Activated CD8-positive, alpha-beta memory T cell treated with anti-CD3 and anti-CD28 coated beads for 48 hours (primary cell): ENCODE results near the gene WDR26.
"Not testable (repeated sequence)": the region's sequence is repeated elsewhere in the genome, so short reads cannot be mapped to it uniquely, and the experiment has no call there.

Source experiments
- DNase-seq, 3 experiments: peaks; one replicate each; pipeline ENCODE4 v3.0.0-alpha.2; 2020; ENCODE audit warnings: low read depth in 2 of 3, low spot score in 2 of 3

WDR26 gene

DNA sequence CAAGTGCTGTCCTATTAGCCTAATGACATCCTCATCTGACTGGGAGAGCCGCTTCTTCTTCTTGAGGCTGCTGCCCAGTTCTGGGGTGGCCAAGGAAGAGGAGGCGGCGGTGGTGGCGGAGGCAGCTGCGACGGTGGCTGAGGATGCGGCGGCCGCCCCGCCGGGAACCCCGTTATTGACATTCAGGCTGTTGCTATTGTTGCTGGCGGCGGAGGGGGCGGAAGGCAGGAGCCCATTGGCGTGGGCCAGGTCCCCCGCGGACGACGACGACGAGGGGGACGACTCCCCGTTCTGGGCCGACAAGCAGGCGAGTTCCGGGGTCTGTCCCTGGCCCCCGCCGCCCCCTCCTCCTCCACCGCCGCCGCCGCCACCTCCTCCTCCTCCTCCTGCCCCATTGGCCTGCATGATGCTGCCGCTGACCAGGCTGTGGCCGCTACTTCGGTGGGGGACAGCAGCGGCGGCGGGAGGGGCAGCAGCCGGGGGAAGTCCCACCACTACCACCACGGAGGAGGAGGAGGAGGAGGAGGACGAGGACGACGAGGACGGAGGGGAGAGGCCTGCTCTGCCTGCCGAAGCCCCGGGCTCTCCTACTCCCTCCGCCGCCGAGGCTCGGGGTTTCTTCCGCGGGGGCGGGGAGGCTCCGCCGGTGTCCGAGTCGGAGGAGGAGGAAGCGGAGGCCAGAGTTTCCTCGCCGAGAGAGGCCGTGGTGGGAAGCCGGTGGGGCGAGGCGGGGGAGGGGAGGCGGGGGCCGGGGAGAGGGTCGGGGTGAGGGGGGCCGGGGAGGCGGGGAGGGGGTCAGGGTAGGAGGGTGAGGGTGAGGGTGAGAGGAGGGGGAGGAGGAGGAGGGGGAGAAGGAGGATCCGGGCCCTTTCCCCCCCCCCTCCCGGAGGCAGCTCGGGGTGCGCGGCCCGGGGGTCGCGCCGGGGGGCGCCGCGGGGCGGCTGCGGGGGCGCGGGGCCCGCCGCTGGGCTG is 610 bp downstream of the WDR26 start:
- DNase-seq, result no peak

DNA sequence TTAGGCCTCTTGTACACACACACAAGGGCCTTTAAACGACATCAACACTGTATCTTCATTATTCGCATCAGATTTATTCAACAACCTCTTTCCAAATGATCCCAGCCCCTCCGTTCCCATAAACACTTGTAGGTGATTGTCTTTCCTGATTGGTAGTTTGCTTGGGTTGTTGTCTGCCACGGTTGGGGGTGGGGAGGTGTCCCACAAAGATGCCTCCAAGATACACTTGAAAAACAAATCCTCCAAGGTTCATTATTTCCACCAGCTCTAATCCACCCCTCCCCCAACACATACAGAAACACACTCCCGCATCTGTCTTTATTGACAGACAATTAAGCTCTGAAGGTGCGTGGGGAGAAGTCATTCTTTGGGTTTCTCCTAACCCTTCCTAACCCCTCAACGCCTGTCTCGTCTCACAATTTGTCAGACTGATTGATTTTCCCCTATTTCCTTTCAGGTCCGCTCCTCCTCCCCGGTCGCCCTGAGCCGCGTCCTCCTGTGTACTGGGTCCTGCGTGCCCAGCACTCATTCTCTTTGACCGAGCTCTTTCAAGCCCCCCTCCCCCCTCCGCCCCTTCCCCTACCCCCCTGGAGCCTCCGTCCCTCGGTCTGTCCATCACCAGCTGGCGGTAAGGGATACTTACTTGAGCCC is 1.4 kb downstream of the WDR26 start:
- DNase-seq, result no peak

DNA sequence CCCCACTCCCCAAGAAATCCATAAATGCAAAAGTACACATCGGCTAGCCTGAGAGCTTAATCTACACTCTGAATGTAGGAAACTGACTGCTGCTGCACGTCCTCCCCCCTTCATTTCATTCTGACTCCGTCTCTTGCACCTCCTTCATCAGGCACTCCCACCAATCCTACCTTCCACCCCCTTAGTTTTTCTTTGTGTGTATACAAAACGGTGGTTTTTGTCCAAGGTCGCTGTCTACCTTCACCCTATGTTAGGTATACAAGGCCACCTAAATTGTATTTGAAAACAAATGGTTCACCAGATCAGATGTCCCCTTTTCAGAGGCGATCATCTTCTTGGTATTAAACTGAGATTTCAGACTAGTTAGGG is 1.9 kb downstream of the WDR26 start:
- no peak for DNase-seq

DNA sequence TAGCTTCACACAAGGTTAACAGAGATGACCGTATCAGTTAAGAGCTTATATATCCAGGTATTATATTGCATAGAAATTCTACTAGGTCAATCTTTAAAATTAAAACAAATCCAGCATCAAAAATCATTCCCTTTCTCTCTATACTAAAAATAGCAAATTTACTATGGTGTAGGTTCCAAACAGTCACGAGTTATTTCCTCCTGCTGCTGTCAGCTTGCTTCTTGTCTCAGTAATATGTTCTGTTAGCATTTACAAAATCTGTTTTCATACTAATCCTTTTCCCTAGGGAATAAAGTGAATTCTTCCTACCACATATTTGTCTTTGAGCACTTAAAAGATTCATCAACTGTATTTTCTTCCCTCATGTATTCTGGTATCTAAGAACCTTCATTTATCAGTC is 2.5 kb downstream of the WDR26 start:
- no peak for DNase-seq

DNA sequence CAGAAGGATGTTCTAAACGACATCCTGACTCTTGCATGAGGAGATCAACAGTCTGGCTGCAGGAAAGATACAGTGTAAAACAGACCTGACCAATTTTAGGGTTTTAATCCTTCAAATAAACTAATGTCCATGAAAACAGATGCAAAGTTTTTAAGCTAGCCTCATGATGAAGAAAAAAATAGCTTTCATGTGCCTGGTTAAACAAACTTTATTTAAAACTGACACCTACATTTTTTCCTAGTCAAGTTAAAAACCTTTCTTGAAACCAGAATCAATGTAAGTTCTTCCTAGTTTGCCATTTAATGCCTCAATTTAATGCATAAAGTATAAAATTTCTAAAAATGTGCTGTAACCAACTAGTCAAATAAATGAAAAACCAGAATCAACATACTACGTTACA is 2.9 kb downstream of the WDR26 start:
- no peak for DNase-seq

DNA sequence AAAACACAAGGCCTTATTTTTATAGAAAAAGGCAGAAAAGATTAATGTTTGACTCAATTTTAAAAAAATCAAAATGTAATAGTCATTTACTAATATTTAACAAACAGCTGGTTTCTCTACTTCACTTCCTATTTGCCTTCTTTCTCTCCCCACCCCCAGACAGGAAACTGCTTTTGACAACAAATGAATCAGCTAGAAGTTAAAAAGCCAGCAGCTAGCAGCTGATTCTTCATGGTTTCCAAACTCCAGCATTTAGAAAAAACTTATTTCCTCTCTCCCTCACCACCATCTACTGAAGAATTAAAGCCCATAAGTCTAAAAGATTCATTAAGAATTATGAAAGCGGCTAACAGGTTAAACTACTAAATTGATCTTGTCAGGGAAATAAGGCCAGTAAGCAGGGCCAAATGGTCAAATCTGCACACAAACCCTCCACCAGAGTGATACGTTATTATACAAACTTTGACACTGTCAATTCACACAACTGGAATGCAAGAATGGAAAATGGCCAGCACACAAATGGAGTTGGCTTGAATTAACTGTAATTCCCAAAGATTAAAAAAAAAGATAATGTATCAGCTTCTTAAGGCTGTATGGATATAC is 4.0 kb downstream of the WDR26 start:
- no peak for DNase-seq

DNA sequence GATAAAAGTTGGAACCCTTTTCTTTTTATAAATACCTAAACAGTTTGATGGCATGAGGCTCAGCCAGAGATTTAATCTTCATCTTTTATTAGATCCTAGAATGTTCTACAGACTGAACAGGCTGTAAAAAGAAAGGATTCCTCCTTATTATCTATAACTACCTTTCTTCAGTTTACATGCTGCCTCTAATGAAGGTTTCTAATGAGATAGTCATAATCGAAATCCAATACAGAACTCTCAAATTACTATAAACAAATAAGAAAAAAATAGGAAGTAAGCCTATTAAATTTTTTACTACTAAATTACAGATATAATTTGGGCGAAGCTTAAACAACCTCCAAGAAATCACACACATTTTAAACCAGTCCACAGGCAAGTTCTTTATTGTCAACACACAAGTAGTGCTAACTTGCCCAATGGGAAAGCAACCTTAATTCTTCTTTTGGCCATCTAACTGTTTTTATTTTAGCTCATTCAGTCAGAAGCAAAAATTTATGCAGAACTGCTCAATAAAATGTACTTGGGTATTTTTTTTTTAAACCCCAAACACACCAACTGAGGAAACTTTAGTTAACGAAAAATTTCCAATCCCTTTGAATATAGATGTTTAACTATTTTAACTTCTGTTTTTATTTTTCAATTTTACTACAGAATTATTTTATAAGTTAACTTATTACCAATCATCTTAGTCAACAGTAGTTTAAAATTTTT is 4.8 kb downstream of the WDR26 start:
- DNase-seq, result no peak

DNA sequence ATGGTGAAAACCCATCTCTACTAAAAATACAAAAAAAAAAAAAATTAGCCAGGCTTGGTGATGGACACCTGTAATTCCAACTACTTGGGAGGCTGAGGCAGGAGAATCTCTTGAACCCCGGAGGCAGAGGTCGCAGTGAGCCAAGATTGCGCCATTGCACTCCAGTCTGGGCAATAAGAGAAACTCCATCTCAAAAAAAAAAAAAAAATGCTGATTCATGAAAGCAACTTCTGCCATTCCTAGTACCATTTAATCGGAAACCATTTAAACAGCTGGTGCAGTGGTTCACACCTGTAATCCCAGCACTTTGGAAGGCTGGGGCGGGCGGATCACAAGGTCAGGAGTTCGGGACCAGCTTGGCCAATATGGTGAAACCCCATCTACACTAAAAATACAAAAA is 5.9 kb downstream of the WDR26 start:
- not testable (repeated sequence) for DNase-seq

DNA sequence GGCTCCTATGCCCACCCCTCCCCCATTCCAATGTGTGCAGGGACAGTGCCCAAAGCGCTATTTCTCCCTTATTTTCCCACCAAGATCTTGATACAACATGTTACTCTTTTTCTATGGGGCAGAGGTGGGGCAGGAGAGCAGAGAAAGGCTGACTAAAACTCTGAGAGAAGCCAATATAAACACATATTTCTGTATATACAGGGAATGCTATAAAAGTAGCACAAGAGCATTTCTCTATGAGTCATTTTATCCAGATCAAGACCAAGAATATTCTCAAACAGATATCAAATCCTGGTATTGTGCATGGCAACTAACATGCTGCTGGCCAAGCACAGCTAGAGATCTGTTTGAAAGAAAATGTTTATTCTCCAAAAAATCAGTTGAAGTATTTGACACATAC is 7.3 kb downstream of the WDR26 start:
- DNase-seq, result no peak

DNA sequence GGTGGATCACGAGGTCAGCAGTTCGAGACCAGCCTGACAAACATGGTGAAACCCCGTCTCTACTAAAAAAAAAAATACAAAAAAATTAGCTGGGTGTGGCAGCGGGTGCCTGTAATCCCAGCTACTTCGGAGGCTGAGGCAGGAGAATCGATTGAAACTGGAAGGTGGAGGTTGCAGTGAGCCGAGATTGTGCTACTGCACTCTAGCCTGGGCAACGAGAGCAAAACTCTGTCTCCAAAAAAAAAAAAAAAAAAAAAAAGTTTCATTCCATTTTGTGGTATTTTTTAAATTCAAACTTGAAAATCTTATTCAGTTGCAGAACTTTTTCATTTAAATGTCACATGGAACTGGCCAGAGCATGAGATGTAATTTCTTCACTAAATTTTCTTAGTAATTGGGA is 7.7 kb downstream of the WDR26 start:
- not testable (repeated sequence) for DNase-seq

DNA sequence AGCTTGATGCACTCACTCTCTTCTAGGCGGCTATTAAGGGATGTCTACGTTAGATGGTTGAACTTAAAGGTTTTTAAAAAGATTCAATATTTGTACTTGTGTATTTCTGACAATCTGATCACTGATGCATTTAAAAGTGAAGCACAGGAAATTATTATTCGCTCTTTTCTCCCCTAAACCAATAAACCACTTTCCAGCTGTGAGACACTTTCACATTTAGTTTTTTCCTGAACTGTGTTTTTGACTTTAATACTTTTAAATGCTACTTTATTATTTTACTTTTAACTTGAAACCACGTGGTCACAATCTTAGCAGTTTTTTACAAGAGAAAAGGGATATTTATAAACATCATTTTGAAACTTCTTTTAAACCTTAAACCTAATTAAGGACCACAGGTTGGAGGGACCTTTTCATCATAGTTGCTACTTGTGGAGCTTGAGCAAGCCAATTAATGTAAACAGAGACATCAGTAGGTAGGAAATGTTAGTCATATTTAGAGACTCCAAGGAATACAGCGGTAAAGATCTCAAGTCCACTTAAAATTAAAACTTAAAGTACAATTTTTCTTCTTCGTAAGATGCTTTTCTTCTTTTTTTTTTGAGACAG is 9.2 kb downstream of the WDR26 start:
- no peak for DNase-seq

DNA sequence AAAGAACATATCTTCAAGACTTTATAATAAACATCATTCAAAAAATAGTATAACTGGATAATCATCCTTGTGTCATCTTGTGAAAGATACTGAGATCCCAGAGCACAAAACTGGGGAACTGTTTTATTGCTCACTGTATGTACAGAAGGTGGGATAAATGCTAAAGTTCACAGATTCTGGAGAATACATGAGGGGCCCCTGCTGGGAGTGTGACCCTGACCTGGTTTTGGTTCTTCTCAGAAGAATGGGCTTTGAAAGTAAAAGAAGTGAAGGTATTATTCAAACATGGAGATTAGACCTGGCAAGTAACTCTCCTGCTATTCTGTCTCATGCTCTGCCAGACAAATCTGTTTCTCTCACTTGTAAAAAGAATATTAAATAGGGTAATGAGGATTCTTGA is 14.5 kb downstream of the WDR26 start:
- no peak for DNase-seq

DNA sequence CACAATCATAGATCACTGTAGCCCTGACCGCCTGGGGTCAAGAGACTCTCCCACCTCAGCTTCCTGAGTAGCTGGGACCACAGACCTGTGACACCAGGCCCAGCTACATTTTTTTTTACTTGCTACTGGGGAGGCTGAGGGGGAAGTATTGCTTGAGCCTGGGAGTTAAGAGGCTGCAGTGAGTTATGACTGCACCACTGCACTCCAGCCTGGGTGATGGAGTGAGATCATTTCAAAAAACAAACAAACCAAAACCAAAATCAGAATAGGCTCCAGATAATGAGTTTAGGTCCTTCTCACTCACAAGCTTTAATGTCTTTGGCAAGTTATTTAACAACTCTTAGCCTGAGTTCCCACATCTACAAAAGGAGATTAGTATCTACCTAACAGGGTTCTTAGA is 22.8 kb downstream of the WDR26 start:
- no peak for DNase-seq

DNA sequence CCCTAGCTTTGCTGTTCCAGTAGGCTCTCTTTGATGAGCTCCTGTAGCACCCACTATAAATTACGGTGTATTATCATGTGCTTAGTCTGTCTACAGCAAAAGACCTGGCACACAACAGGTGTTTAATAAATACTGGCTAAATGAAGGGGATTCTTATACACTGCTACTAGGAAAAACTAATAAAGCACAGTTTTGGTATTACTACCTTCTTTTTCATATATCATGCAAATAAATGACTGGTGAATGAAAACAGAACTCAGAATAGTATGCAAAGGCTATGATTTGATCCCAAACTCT is 26.4 kb downstream of the WDR26 start:
- DNase-seq, result no peak

DNA sequence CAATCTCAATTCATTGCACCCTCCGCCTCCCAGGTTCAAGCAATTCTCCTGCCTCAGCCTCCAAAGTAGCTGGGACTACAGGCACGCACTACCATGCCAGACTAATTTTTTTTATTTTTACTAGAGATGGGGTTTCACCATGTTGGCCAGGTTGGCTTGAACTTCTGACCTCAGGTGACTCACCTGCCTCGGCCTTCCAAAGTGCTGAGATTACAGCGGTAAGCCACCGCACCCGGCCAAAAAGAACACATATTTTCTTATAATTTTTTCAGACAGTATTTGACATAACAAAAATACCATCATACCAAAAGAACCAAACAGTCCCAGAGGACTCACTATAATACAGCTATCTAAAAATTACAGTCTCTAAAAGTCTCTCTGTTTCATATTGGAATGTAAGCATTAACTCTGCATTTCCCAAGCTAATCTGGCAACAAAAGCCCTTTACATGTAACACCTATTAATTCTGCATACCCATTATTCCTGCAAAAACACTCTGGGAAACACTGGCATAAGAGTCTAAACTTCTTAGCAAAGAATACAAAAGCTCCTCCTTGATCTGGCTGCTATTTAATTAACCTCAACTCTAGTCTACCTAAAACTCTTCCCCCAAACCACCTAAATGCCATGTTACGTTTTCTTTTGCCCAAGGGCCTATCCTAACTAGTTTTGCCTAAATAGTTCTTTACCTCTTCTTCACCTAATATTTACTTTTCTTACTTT is 26.9 kb downstream of the WDR26 start:
- no peak for DNase-seq

DNA sequence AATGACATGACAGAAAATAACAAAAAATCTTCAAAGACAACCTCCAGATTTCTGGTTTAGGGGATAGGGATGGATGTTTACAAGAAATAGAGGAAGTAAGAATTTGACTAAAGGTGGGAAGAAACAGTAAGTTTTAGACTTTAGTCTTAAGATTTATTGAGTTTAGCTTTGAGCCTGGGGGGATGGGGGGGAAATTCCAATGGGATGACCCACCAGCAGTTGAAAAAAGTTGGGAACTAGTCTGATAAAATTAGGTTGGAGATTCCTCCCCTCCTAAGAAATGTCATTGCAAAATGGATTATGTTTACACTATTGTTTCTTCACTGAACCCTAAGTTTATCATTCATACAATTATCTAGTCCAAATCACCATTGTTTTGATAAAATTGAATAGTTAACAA is 28.4 kb downstream of the WDR26 start:
- no peak for DNase-seq

DNA sequence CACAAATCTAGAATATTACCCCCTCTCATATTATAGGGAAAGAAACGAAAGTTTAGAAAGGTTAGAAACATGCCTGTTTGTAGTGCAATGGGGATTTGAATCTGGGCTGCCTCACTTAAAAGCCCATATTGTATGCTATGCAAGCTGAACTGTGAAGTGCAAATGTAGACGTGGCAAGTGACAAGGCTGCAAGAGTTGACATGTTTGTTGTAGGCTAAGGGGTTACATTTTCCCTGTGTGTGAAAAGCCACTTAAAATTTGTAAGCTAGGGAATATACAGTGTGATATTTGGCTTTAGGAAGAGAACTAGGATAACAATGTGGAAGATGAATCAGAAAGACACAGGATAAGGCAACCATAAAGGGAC is 29.0 kb downstream of the WDR26 start:
- DNase-seq, result no peak

DNA sequence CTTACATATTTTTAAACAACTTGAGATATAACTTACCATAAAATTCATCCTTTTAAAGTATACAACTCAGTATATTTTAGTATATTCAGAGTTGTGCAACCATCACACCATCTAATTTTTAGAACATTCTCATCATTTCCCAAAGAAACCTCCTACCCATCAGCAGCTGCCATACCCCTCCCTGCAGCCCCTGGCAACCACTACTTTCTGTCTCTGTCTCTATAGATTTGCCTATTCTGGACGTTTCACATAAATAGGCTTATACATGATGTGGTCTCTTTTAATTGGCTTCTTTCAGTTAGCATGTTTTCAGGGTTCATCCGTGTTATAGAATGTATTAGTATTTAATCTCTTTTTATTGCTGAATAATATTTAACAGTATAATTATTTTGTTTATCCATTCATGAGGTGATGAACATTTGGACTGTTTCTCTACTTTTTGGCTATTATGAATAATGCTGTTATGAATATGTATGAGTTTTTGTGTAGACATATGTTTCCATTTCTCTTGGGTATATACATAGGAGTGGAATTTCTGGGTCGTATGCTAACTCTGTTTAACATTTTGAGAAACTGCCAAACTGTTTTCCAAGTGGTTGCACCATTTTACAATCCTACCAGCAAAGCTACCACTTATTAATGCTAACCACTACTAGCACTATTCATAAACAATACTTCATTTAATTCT is 29.5 kb downstream of the WDR26 start:
- no peak for DNase-seq

DNA sequence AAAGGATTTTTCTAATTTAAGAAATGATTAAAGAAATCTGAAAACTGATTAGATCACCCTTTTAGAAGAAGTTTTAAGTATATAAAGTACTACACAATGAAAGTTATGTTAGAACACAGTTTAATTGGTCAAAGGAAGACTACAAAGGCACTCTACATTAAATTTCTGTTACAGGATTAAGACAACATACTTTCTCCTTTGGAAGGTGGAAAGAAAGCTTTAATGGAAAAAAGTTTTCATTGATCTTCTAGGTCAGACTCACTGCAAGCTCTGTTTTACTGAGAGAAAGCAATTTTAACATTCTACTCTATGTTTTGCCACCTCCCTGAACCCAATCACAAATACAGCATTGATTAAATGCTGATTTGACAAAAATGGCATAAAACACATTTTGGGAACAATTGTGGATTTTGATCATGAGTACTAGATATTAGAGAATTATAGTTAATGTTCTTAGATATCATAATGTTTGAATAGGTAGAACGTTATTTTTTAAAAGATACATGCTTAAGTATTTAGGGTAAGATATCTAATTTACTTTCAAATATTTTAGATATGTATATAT is 32.0 kb downstream of the WDR26 start:
- no peak for DNase-seq

DNA sequence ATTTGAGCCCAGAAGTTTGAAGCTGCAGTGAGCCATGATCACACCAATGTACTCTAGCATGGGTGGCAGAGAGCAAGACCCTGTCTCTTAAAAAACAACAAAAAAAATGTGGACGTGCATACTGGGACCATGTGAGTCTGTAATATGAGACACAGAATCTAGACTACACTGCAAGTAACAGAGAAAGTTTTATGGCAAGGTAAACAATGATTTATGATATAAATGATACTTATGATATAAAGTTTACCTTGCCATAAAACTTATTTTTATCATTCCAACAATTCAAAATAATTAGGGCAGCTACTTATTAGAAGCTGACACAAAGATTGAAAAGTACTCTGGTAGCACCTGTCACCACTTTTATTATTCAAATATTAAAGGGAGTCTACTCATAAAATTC is 34.7 kb downstream of the WDR26 start:
- DNase-seq, result no peak
